ENCODE measurements around the gene POU6F2.

- TF ChIP-seq CTCF (IDR thresholded peaks at IDR 0.05) (no peak), POLR2A (IDR thresholded peaks at IDR 0.05) (no peak), EP300 (IDR thresholded peaks at IDR 0.05; ENCODE audit: low read depth) (no peak), POLR2AphosphoS5 (IDR thresholded peaks at IDR 0.05) (no peak)
These were observed 233.9 kb downstream of the POU6F2 start for GRCh38 chr7:39211581-39211980.

Data from transverse colon (tissue), 4 donors.